GM19193 (cell line): Measurements from ENCODE around the gene BBX.

ENCODE experiments used
- POLR2A ChIP-seq: IDR thresholded peaks from 4 replicates; pipeline ENCODE4 v1.6.1; 2011; ENCODE audit not compliant: insufficient read depth, insufficient read length; ENCODE audit errors: extremely low read depth

BBX gene

GRCh38 chr3:107675233-107675900 is 152.6 kb downstream of the BBX start:
- TF ChIP-seq POLR2A, result no peak

- no peak for TF ChIP-seq POLR2A
Measured at GRCh38 chr3:107676469-107677309, 153.9 kb downstream of the BBX start.

- TF ChIP-seq POLR2A, result no peak
Measured at GRCh38 chr3:107679921-107680320, 157.2 kb downstream of the BBX start.

GRCh38 chr3:107680698-107681097 is 157.9 kb downstream of the BBX start:
- no peak for TF ChIP-seq POLR2A

- no peak for TF ChIP-seq POLR2A
Measured at GRCh38 chr3:107681396-107681795, 158.6 kb downstream of the BBX start.

- TF ChIP-seq POLR2A, result no peak
Measured at GRCh38 chr3:107682580-107682979, 159.8 kb downstream of the BBX start.

- no peak for TF ChIP-seq POLR2A
Measured at GRCh38 chr3:107683447-107683846, 160.7 kb downstream of the BBX start.

GRCh38 chr3:107684431-107684925 is 161.7 kb downstream of the BBX start:
- TF ChIP-seq POLR2A, result no peak

- no peak for TF ChIP-seq POLR2A
Measured at GRCh38 chr3:107685383-107685782, 162.6 kb downstream of the BBX start.

GRCh38 chr3:107687056-107687581 is 164.4 kb downstream of the BBX start:
- TF ChIP-seq POLR2A, result no peak

GRCh38 chr3:107689355-107689754 is 166.6 kb downstream of the BBX start:
- TF ChIP-seq POLR2A, result no peak

- TF ChIP-seq POLR2A, result no peak
Measured at GRCh38 chr3:107690522-107691138, 167.9 kb downstream of the BBX start.

GRCh38 chr3:107699682-107700081 is 176.9 kb downstream of the BBX start:
- TF ChIP-seq POLR2A, result no peak

GRCh38 chr3:107701299-107701698 is 178.5 kb downstream of the BBX start:
- no peak for TF ChIP-seq POLR2A

- TF ChIP-seq POLR2A, result no peak
Measured at GRCh38 chr3:107704477-107704876, 181.7 kb downstream of the BBX start.
